ENCODE data around the gene ITPK1.
"Not testable (repeated sequence)": the region's sequence is repeated elsewhere in the genome, so short reads cannot be mapped to it uniquely, and the experiment has no call there.

Gene ITPK1

GRCh38 chr14:93064411-93065271 is 51.1 kb downstream of the ITPK1 start:
- H3K4me3 ChIP-seq (ENCODE audit: low read depth, low read length): no peak overlapping the region
- DNase-seq (ENCODE audit: low read depth): no peak
- no peak for TF ChIP-seq CTCF (IDR thresholded peaks at IDR 0.05; ENCODE audit: insufficient read depth, low read depth, low read length, missing control alignments)

- DNase-seq (ENCODE audit: low read depth): no peak
- TF ChIP-seq CTCF (IDR thresholded peaks at IDR 0.05; ENCODE audit: insufficient read depth, low read depth, low read length, missing control alignments): no peak
These were observed 52.3 kb downstream of the ITPK1 start for GRCh38 chr14:93063393-93063792.

GRCh38 chr14:93062890-93063289 is 52.8 kb downstream of the ITPK1 start:
- no peak for DNase-seq (ENCODE audit: low read depth)
- TF ChIP-seq CTCF (IDR thresholded peaks at IDR 0.05; ENCODE audit: insufficient read depth, low read depth, low read length, missing control alignments): no peak

More at GRCh38 chr14:93063393-93063792, 52.3 kb downstream of the ITPK1 start:
- H3K4me3 ChIP-seq (ENCODE audit: low read depth, low read length): no peak overlapping the region

GRCh38 chr14:93062013-93062412 is 53.7 kb downstream of the ITPK1 start:
- H3K4me3 ChIP-seq (ENCODE audit: low read depth, low read length); DNase-seq (ENCODE audit: low read depth): not testable (repeated sequence)

More at GRCh38 chr14:93062890-93063289, 52.8 kb downstream of the ITPK1 start:
- H3K4me3 ChIP-seq (ENCODE audit: low read depth, low read length): no peak overlapping the region

- DNase-seq (ENCODE audit: low read depth): no peak
- no peak overlapping the region for H3K4me3 ChIP-seq (ENCODE audit: low read depth, low read length)
- no peak for TF ChIP-seq CTCF (IDR thresholded peaks at IDR 0.05; ENCODE audit: insufficient read depth, low read depth, low read length, missing control alignments)
These were observed 54.2 kb downstream of the ITPK1 start for GRCh38 chr14:93061380-93062012.

GRCh38 chr14:93060841-93061240 is 54.9 kb downstream of the ITPK1 start:
- DNase-seq (ENCODE audit: low read depth): no peak
- no peak overlapping the region for H3K4me3 ChIP-seq (ENCODE audit: low read depth, low read length)
- no peak for TF ChIP-seq CTCF (IDR thresholded peaks at IDR 0.05; ENCODE audit: insufficient read depth, low read depth, low read length, missing control alignments)

GRCh38 chr14:93059917-93060545 is 55.7 kb downstream of the ITPK1 start:
- TF ChIP-seq CTCF (IDR thresholded peaks at IDR 0.05; ENCODE audit: insufficient read depth, low read depth, low read length, missing control alignments): no peak
- DNase-seq (ENCODE audit: low read depth): peak; percentile 31
- H3K4me3 ChIP-seq (ENCODE audit: low read depth, low read length): no peak overlapping the region

All from GM12865 (cell line).